ENCODE results near the gene SHLD2. TPM values are rescaled to one million over a fixed set of nuclear protein-coding genes. Genes with fewer than 3 reads are reported as not detected.
A peak's percentile ranks its signal among the peaks of the same experiment; 100 is the strongest.

Gene SHLD2
- total RNA-seq, 2 experiments from 2014 or later, result 34.3 to 37.3 TPM

DNA sequence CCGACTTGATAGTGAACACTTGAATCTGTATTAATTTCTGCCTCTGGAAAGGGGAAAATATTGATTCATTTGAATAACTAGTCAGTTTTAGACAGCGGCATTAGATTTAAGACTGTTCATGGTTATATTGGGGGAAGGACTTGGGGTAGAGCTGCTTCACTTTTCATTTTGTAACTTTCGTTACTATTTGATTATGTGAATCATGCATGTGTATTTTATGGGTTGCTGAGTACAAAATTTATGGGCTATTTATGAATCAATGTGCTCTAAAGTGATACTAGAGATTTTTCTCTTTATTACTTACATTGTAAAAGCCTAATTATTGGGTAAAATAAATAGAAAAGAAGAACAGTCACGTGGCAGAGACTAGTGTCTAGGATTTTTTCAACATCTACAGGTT lies 5.3 kb upstream of the SHLD2 start:
- TF ChIP-seq, protein P1, sequence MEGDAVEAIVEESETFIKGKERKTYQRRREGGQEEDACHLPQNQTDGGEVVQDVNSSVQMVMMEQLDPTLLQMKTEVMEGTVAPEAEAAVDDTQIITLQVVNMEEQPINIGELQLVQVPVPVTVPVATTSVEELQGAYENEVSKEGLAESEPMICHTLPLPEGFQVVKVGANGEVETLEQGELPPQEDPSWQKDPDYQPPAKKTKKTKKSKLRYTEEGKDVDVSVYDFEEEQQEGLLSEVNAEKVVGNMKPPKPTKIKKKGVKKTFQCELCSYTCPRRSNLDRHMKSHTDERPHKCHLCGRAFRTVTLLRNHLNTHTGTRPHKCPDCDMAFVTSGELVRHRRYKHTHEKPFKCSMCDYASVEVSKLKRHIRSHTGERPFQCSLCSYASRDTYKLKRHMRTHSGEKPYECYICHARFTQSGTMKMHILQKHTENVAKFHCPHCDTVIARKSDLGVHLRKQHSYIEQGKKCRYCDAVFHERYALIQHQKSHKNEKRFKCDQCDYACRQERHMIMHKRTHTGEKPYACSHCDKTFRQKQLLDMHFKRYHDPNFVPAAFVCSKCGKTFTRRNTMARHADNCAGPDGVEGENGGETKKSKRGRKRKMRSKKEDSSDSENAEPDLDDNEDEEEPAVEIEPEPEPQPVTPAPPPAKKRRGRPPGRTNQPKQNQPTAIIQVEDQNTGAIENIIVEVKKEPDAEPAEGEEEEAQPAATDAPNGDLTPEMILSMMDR (conservative IDR thresholded peaks at IDR 0.05; ENCODE audit: low read length), result no peak
- Histone ChIP-seq H3K4me2 (ENCODE audit: low read length) (no peak overlapping the region), H3K9me2 (ENCODE audit: insufficient read depth, low read length) (no peaks in the 10 kb centered on the region), H2AFZ (ENCODE audit: low read length) (no peak overlapping the region), H4K20me1 (ENCODE audit: insufficient read depth, low read length) (peaks cover 28% of the 10 kb centered on the region), H3K4me1 (ENCODE audit: insufficient read depth, low read length, poor library complexity, severe bottlenecking) (peaks cover 23% of the 10 kb centered on the region), H3K79me2 (ENCODE audit: insufficient read depth, low read depth, low read length) (peaks cover 78% of the 10 kb centered on the region), H3K27ac (ENCODE audit: low read depth, low read length, poor library complexity, severe bottlenecking) (no peak overlapping the region), H3K9me3 (ENCODE audit: low read length) (no peaks in the 10 kb centered on the region), H3K4me3 (ENCODE audit: low read depth, low read length, poor library complexity, severe bottlenecking) (no peak overlapping the region), H3K36me3 (ENCODE audit: insufficient read depth, low read length) (peaks cover 56% of the 10 kb centered on the region)
- no peak for DNase-seq (ENCODE audit: low spot score)
- intact Hi-C loops (cut with micrococcal nuclease; ENCODE audit: unreplicated experiment), result loop anchor here (10.0 kb wide), 3 partner anchors 695 to 1905 kb away; partner anchors contain the start of genes FAS and STAMBPL1
- CTCF ChIA-PET (ENCODE audit: unreplicated experiment), result no interaction called here
- no TSS peak for BruUV-seq (replicated peaks)
- POLR2A ChIA-PET, result interaction anchor here (0.6 kb wide), 1 partner anchor 15 kb away, joined by 3 read pairs; no protein-coding TSS in a partner anchor

DNA sequence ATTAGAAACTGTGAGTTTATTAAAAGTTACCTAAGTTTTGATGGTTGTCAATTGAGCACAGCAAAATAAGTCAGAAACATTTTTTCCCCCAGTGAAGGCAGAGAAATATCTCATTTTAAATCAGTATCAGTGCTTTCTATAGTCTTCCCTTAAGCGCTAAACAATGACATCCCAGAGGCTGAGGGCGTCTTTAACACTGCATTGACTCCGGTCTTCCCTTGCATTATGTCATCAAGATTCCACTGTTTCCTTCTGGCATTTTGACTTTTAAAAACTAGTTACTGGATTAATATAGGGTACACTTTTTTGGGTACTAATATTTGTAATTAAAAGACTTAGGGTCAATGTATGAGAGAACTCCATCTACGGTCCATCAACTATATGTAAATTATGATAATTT lies 4.2 kb upstream of the SHLD2 start:
- H2AFZ ChIP-seq (ENCODE audit: low read length), result no peak overlapping the region
- H3K9me2 ChIP-seq (ENCODE audit: insufficient read depth, low read length), result no peaks in the 10 kb centered on the region
- peak overlapping the region; percentile 89 for H3K4me2 ChIP-seq (ENCODE audit: low read length)
- H3K36me3 ChIP-seq (ENCODE audit: insufficient read depth, low read length), result peaks cover 49% of the 10 kb centered on the region
- no peak overlapping the region for H3K27ac ChIP-seq (ENCODE audit: low read depth, low read length, poor library complexity, severe bottlenecking)
- ChIA-PET CTCF (ENCODE audit: unreplicated experiment) (no interaction called here), POLR2A (no interaction called here)
- TF ChIP-seq, protein P1 (conservative IDR thresholded peaks at IDR 0.05; ENCODE audit: low read length), result no peak
- TF ChIP-seq EZH2phosphoT487 (IDR thresholded peaks at IDR 0.05; ENCODE audit: borderline replicate concordance, low read depth, low read length), result no peak
- BruUV-seq (replicated peaks), result no TSS peak
- DNase-seq (ENCODE audit: low spot score), result no peak
- peaks cover 23% of the 10 kb centered on the region for H3K4me1 ChIP-seq (ENCODE audit: insufficient read depth, low read length, poor library complexity, severe bottlenecking)
- intact Hi-C loops (cut with micrococcal nuclease; ENCODE audit: unreplicated experiment), result loop anchor here (10.0 kb wide), 3 partner anchors 696 to 1904 kb away; partner anchors contain the start of genes FAS and STAMBPL1
- H3K4me3 ChIP-seq (ENCODE audit: low read depth, low read length, poor library complexity, severe bottlenecking), result no peak overlapping the region
- H3K9me3 ChIP-seq (ENCODE audit: low read length), result no peaks in the 10 kb centered on the region
- H4K20me1 ChIP-seq (ENCODE audit: insufficient read depth, low read length), result peaks cover 28% of the 10 kb centered on the region
- peaks cover 70% of the 10 kb centered on the region for H3K79me2 ChIP-seq (ENCODE audit: insufficient read depth, low read depth, low read length)

DNA sequence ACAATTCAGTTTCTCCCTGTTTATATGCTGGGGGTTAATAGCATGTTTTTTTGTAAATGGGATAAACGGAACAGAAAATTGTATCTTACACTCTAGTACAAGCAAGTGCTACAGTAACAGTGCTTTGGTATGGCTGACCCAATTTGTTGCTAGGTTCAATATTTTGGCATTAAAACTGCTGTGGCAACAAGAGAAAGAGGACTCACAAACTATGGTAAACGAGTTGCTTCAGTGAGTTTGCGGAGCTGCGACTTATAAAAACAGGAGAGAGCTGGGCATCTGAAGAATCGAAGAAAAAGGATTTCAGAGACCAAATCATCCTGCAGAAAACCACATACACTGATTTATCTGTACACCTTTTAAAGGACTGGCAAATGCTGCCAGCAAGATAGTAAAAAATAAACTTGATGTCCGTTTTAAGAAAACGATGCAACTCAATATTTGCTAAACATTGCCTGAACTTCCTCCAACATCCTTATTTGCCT lies 2.6 kb upstream of the SHLD2 start:
- peaks cover 81% of the 10 kb centered on the region for H3K79me2 ChIP-seq (ENCODE audit: insufficient read depth, low read depth, low read length)
- no peaks in the 10 kb centered on the region for H3K9me3 ChIP-seq (ENCODE audit: low read length)
- TF ChIP-seq EZH2phosphoT487 (IDR thresholded peaks at IDR 0.05; ENCODE audit: borderline replicate concordance, low read depth, low read length), result no peak
- TF ChIP-seq, protein P1 (conservative IDR thresholded peaks at IDR 0.05; ENCODE audit: low read length), result no peak
- peak overlapping the region; percentile 89 for H3K4me2 ChIP-seq (ENCODE audit: low read length)
- intact Hi-C loops (cut with micrococcal nuclease; ENCODE audit: unreplicated experiment), result loop anchor here (10.0 kb wide), 3 partner anchors 698 to 1902 kb away; partner anchors contain the start of genes FAS and STAMBPL1
- H3K4me1 ChIP-seq (ENCODE audit: insufficient read depth, low read length, poor library complexity, severe bottlenecking), result peaks cover 38% of the 10 kb centered on the region
- peak overlapping the region; percentile 92 for H3K4me3 ChIP-seq (ENCODE audit: low read depth, low read length, poor library complexity, severe bottlenecking)
- H3K9me2 ChIP-seq (ENCODE audit: insufficient read depth, low read length), result no peaks in the 10 kb centered on the region
- H3K27ac ChIP-seq (ENCODE audit: low read depth, low read length, poor library complexity, severe bottlenecking), result no peak overlapping the region
- DNase-seq (ENCODE audit: low spot score), result peak; percentile 5
- CTCF ChIA-PET (ENCODE audit: unreplicated experiment), result no interaction called here
- POLR2A ChIA-PET, result interaction anchor here (1.0 to 2.1 kb wide), 4 partner anchors 9 to 25 kb away, joined by 3 to 7 read pairs (median 5); no protein-coding TSS in a partner anchor
- BruUV-seq (replicated peaks), result no TSS peak
- no peak overlapping the region for H2AFZ ChIP-seq (ENCODE audit: low read length)
- H3K36me3 ChIP-seq (ENCODE audit: insufficient read depth, low read length), result peaks cover 46% of the 10 kb centered on the region
- peaks cover 28% of the 10 kb centered on the region for H4K20me1 ChIP-seq (ENCODE audit: insufficient read depth, low read length)

Measured in OCI-LY7 (cell line).